GM18508 (cell line): ENCODE measurements around the gene PPP5C.

Source experiments
- ATAC-seq: cut with Tn5 transposase; IDR thresholded peaks from one replicate; pipeline ENCODE4 v1.9.1; 2021; ENCODE audit warnings: moderate number of reproducible peaks; ENCODE audit not compliant: insufficient read depth, unreplicated experiment

The PPP5C gene

DNA sequence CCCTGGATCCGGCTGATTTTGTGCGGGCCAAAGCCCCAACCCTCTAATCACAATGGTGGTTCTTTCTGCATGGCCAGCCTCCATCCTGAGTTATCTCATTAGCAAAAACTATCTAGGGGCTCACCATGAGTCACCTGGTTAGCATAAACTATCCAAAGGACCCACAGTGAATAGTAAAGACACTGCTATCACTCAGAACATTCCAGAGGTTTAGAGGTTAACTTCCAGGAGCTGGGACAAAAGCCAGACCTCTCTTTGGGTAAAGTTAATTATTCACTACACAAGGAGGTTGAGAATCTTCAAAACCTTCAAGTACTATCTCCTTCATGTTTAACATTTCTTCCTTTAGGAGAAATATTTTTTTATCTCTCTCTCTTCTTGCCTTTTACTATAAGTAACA lies 18.8 kb upstream of the PPP5C start:
- no peak for ATAC-seq

DNA sequence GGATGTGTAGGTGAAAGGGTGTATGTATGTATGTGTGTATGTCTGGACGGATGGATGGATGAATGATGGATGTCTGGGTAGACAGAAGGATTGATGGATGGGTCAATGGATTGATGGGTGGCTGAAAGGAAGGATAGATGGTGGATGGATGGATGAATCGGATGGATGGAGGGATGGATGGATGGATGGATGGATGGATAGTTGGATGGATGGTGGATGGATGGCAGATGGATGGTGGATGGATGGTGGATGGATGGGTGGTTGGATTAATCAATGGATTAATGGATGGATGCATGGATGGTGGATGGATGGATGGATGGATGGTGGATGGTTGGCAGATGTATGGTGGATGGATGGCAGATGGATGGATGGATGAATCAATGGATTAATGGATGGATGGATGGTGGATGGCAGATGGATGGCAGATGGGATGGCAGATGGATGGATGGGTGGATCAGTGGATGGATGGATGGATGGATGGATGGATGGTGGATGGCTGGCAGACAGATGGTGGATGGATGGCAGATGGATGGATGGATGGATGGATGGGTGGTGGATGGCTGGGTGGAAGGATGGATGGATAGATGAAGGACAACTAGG lies 16.5 kb upstream of the PPP5C start:
- ATAC-seq = no peak

DNA sequence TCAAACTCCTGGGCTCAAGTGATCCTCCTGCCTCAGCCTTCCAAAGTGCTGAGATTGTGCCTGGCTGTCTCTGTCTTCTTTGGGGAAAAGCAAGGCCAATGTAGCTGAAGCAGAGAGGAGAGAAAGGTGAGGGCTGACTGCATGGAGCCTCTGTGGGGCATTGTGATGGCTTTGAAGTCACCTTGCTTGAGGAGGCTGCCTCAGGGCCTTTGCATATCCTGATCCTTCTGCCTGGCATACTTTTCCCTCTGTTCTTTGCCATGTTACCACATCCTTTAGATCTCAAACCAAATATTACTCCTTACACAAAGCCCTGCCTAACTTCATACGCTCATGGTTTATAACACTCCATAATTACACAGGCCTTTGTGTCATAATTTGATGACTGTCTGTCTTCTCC lies 9.4 kb upstream of the PPP5C start:
- ATAC-seq = no peak

DNA sequence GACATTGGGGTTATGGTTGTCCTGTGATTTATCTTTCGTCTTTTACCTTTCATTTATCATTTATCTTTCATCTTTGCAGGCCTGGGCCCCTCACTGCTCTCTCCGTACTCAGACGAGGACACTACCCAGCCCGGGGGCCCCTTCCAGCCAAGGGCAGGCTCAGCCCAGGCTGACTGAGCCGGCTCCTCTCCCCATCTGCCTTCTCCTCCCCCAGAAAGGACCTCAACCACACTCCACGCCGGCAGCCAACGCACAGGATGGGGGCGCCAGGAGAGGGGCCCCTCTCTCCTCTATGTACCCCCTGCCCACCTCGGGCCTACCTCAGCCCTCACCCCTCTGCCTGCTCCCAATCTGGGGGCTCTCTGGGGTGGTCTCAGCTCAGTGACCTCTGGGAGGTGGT lies 7.4 kb upstream of the PPP5C start:
- no peak for ATAC-seq

DNA sequence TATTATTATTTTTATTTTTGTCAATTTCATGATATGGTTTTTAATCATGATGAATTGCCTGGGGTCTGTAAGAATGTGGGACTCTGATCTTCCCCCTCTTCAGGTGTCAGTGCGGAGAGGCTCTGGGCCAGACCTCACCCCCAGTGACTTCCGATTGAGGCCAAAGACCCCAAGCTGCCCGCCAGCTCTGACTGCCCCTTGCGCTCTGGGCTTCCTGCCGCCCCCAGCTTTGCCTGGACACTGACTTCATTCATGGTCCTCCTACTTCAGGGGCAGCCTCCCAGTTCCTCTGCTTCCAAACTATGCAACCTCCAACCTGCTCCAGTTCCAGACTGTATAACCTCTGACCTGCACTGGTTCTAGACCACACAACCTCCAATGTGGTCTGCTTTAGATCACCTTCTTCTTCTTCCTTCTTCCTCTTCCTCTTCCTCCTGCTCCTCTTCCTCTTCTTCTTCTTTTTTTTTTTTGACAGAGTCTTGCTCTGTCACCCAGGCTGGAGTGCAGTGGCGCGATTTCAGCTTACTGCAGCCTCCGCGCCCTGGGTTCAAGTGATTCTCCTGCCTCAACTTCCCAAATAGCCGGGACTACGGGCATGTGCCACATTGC lies 6.7 kb upstream of the PPP5C start:
- no peak for ATAC-seq

DNA sequence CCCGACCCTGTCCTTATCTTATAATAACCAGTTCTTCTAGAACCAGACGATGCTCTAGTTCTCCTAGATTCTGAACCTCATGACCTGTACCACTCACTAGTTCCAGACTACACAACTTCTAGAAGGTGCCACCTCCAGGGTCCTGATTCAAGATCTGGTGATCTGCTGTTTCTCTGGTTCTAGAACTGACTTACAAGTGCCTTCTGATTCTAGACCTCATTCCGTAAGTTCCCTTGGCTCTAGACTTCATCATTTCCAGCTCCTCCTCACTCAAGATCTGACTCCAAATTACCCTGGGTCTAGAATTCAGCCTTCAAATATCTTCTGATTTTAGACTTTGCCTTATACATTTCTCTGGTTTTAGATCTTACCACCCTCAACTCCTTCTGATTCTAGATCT lies 5.0 kb upstream of the PPP5C start:
- no peak for ATAC-seq

DNA sequence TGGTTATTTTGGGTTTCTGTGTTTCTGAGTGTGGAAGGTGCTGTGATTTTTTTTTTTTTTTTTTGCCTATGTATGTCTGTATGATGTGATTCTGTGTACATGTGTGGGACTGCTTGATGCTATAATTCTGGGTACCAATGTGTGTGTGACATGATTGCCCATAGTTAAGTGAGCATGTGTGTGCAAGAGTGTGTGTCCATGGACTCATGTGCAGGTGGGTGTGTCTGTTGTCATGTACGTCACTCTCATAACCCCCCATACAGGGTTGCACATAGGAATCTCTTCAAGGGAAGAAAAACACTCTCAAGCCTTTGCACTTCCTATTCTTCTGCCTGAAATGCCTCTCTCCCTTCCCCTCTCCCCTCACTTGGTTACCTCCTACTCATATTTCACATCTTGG lies 2.5 kb upstream of the PPP5C start:
- no peak for ATAC-seq

DNA sequence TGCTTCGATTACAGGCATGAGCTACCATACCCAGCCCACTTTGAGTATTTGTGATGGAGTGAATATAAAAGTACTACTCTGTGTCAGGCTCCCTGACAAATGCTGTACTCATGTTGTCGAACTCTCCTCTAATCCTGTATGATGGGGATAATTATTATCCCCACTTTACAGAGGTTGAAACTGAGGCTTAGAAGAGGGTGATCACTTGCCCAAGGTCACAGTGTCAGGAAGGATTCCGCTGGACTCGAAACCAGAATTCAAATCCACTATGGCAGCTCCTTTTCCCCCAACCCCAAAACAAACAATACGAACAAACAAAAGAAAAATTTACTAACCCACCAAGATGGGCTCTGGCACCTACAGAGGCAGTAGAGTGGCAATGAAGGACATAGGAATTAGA lies 1.7 kb upstream of the PPP5C start:
- ATAC-seq = no peak

DNA sequence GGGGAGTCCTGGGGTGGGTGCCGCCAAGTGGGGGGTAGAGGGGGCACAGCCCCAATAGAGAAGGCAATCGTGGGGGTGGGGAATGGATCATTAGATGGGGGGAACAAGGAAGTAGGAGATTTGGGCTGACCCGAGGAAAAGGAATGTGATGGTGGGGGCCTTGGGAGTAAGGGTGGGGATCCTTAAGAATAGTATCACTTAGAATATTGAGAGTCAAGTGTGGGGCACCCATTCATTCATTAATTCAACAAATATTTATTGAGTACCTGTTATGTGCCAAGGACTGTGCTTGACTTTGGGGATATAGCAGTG lies 641 bp downstream of the PPP5C start:
- no peak for ATAC-seq

DNA sequence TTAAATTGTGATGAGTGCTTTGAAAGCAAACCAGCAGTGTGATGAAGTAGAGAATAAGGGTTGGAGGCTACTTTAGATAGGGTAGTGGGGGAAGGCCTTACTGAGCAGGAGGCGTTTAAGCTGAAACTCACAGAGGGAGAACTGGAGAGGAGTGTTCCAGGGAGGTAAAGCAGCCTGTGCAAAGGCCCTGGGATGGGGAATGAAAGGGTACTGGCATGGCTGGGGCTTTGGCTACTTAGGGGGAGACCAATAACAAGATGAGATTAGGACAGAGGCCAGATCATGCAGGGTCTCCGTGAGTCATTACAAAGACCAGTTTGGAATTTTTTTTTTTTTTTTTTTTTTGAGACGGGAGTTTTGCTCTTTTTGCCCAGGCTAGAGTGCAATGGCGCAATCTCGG lies 1.1 kb downstream of the PPP5C start:
- ATAC-seq = no peak

DNA sequence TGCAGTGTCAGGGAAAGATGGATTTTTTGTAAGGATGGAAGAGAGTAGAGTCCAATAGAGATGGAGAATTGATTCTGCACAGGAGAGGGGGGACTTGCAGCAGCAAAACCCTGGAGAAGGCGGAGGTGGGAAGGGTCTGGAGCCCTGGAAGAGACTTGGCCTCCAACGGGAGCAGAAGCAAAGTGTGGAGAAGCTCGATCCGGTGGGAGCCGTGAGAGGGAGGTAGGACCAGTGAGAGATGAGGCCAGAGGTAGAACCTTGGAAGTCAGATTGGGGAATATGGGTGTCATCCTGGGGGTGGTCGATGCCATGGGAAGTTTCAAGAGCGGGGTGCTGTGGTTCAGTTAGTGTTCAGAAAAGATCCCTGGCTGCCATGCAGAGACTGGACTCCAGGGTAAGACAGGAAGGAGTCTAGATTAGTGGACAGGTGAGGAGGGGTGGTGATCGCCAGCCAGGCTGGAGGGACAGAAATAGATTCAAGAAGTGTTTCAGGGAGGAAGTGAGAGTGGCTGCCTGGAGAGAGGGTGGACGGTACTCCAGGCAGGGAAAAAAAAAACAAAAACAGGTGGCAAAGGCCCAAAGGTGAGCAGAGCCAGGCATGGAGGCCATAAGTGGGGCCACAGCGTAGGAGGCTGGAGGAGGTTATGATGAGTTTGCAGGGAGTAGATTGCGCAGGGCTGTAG lies 2.6 kb downstream of the PPP5C start:
- ATAC-seq = no peak

DNA sequence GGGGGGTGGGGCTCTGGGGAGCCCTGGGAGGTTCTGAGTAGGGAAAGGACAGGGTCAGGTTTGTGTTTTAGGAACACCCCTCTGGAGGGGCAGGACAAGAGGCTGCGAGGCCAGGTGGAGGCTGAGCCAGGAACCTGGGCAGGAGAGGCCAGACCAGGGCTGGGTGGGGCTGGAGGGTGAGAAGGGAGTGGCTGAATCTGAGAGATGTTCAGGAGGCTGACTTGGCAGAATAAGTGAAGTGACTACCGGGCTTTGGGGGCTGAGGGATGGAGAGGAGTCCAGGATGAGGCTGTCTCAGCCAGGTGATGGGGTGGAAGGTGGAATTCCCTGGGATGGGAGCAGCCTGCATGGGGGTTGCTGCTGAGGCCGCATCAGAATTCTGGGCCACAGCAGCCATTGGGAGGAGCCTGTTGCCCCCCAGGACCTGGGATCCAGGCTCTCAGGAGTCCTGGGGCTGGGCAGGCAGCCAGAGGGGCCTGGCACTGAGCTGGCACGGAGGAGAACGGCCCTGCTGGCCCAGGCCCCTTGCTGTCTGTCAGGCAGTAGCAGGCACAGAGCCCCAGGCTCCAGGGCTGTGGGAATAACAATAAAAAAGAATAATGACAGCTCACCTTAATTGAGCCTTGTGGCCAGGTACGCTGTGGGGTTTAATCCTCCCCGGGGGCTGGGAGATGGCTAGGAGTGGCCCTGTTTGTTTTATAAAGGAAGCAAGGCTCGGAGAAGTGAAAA lies 3.3 kb downstream of the PPP5C start:
- no peak for ATAC-seq

DNA sequence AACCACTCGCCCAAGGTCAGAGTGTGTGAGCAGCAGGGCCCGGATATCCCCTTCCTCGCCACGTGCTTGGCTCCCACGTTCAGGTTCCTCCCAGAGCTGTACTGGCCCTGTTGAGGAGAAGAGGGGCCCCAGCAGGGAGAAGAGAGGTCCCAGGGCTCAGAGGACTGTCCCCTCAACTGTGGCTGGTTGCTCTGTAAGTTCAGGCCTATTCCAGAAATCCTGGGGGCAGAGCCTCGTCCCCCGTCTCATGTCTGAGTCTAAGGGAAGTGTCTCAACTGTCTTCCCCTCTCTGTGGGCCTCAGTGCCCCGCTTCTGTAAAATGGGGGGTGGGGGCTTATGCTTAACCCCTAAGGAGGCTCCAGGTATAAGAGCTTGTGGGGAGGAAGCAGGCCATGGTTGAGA lies 3.9 kb downstream of the PPP5C start:
- ATAC-seq = no peak

DNA sequence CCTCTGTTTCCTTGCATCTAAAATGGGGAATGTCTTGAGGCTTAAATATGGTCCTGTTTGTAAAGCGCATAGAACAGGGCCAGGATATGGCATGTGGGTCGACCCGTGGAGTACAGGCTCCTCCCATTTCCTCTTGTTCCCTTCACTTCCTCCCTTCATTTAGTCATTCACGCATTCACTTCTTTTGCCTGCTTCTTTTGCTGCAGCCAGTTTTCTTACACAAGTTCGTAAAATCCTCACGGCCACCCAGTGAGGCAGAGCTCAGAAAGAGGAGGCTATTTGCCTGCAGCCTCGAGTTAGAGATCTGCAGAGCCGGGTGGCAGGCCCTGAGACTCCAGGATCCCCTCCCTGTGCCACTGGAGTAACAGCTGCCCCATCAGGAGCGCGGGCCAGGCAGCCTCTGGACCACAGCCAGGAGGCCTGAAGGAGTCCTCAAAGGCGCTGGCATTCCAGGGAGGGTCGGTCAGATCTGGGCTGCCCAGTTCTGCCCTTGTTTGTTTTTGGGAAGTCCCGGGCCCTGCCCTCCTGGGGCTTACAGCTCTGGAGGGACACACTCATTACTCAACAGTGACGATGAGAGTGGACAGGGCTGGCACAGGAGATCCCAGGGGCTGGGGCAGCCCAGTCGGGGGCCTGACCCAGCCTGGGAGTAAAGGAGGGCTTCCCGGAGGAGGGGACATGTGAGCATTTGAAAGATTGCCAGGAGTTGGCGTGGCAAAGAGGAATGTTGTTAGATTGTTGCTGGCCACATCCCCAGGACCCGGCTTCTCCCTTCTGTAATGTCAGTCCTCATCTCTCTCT lies 4.6 kb downstream of the PPP5C start:
- ATAC-seq = no peak

DNA sequence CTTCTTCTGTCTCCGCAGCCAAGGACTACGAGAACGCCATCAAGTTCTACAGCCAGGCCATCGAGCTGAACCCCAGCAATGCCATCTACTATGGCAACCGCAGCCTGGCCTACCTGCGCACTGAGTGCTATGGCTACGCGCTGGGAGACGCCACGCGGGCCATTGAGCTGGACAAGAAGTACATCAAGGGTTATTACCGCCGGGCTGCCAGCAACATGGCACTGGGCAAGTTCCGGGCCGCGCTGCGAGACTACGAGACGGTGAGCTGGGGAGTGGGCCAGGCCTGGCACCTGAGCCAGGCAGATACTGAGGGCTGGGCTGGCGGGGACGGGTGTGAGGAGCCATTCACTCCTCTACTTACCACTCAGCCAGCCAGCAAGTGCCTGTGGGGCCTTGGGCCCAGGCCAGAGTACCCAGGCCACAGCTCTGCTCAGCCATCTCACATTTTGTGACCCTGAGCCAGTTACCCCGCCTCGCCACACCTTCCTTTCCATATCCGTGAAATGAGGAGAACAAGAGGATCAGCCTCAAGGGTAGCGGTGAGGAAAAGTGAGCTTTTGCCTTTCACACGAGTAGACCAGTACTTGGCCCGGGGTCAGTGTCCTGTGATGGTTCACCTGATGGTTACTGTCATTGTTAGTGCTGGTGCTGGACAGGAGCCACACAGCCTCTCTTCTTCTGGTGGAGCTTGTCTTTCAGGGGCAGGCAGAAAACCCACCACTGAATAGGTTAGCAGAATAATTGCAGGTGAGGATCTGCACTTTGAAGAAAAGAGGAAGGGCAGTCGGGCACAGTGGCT lies 7.0 kb downstream of the PPP5C start:
- ATAC-seq = no peak

DNA sequence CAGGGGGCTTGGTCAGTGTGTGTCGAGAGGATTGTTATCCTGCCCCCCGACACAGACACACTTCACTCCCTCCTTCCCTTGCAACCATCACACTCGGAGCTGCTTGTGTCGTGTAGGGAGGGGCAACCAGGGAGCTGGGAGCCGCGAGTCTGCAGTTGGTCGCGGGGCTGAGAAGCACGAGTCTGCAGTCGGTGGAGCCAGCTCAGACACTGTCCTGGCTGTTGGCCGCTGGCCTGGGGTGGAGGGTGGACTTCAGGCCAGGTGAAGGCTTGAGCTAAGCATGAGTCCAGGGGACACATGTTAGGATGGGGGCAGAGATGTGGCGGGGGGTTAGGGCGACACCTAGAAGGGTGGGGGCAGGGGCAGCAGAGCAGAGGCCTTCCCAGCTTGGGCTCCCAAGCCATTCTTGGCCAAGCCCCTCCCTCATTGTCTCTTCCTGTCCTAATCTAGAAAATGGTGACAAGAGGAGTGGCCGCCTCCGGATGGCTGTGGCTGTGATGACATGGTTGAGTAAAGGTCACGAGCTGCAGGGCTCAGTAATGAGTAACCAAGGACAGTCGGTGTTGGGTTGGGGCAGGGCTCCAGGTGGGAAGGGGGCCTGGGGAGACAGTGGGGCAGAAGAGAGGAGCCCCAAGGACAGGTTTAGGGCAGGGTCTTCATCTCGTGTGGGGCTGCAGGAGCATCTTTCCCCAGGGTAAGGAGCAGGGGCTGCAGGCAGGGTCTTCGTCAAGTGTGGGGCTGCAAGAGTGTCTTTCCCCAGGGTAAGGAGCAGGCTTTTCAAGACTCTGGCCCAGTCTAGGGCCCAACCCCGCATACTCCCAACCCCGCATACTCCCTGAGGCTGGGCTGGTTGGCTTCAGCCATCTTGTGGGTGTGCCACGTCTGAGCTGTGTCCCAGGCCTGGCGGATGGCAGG lies 8.6 kb downstream of the PPP5C start:
- no peak for ATAC-seq

DNA sequence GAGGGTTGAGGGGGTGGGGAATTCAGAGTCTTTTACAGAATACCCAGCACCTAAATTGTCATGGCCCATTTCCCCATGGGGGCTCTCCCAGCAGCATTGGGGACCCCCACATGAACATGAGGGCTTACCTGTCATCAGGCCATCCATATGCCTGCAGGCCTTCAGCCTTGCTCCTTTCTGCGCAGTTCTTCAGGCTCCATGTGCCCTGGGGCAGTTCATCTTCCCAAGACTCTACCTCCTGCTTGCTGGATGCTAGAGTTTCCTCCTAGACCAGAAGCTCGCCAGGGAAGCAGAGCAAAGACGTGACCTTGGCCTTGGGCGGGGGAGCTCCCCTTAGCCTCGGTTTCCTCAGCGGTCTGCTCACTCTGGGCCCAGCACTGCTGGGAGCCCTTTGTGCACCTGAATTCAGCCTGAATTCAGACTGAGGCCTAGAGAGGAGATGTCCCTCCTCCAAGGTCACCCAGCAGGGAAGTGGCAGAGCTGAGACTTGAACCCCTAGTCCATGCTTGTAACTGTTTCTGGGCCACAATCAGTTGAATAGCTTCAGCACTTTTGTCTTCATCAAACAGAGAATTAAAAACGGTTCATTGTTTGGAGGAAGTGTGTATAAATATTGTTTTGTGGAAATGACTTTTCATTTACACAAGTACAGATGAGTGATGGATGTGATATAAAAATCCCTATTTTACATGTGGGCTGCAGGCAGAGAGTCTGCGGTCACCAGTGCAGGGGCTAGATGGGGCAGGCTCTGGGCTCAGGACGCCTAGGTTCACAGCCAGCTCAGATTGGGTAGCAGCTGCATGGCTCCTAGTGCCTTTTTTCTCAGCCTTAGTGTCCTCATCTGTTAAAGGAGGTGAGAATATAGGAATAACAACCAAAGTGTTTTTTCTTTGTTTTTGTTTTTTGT lies 9.5 kb downstream of the PPP5C start:
- no peak for ATAC-seq
